WTC11 (cell line): Measurements from ENCODE around the gene MAS1L. TPM values are rescaled to one million over a fixed set of nuclear protein-coding genes. Genes with fewer than 3 reads are reported as not detected.

Source experiments
- ATAC-seq: fragments of 200-7000 bp; cut with Tn5 transposase; 2 replicates; pipeline ENCODE4 v1.10.0; 2021; ENCODE audit warnings: mild to moderate bottlenecking, moderate library complexity
- Bru-seq: library from RNA; stranded (reverse); fragments of 400-500 nt; gene quantifications from one replicate; lab custom pipeline; 2021; lab: Mats Ljungman, UMichigan
- CTCF ChIA-PET: fragments of 300-600 bp; sonication (Branson Sonifier 250); formaldehyde crosslinking; loops from one replicate; lab custom pipeline; 2021; ENCODE audit warnings: antibody characterized with exemption; lab: Charles Lee
- POLR2A ChIA-PET: fragments of 350-600 bp; sonication (Branson Sonifier 250); formaldehyde crosslinking; loops from one replicate; lab custom pipeline; 2021; ENCODE audit warnings: antibody characterized with exemption; lab: Charles Lee
- DNase-seq: peaks from one replicate; pipeline ENCODE4 v3.0.0; 2021; ENCODE audit warnings: low spot score
- H3K27ac Mint-ChIP-seq: 2 replicates; pipeline ENCODE4 v1.8.0; 2021; ENCODE audit warnings: mixed read lengths
- H3K27me3 Mint-ChIP-seq: 2 replicates; pipeline ENCODE4 v1.8.0; 2021; ENCODE audit warnings: low read depth, mild to moderate bottlenecking, moderate library complexity, mixed read lengths
- H3K36me3 Mint-ChIP-seq: 2 replicates; pipeline ENCODE4 v1.8.0; 2021; ENCODE audit warnings: mixed read lengths
- H3K4me1 Mint-ChIP-seq: 2 replicates; pipeline ENCODE4 v1.8.0; 2022; ENCODE audit warnings: mixed read lengths
- H3K4me3 Mint-ChIP-seq: 2 replicates; pipeline ENCODE4 v1.8.0; 2021; ENCODE audit warnings: mild to moderate bottlenecking, moderate library complexity, mixed read lengths
- H3K9me3 Mint-ChIP-seq: 2 replicates; pipeline ENCODE4 v1.8.0; 2021; ENCODE audit warnings: mixed read lengths
- ATF2 ChIP-seq: sonication (generic); formaldehyde crosslinking; IDR thresholded peaks from 2 replicates; pipeline ENCODE4 v1.8.1; 2022; ENCODE audit warnings: low read depth, missing genetic modification reagents, borderline replicate concordance
- ATF6 ChIP-seq: sonication (generic); formaldehyde crosslinking; IDR thresholded peaks from 2 replicates; pipeline ENCODE4 v1.8.1; 2023; ENCODE audit warnings: mild to moderate bottlenecking, missing genetic modification reagents
- CTCF ChIP-seq: fragments of 200-600 bp; IDR thresholded peaks from 2 replicates; pipeline ENCODE4 v1.8.0; 2022; ENCODE audit warnings: antibody characterized with exemption
- GRHL2 ChIP-seq: fragments of 250-450 bp; sonication (Bioruptor Pico); IDR thresholded peaks from 2 replicates; pipeline ENCODE4 v1.8.0; 2022; ENCODE audit warnings: mild to moderate bottlenecking, moderate library complexity; ENCODE audit not compliant: insufficient replicate concordance, severe bottlenecking
- GTF2I ChIP-seq: fragments of 250-450 bp; sonication (Bioruptor Pico); conservative IDR thresholded peaks from 2 replicates; pipeline ENCODE4 v1.4.0; 2021; ENCODE audit warnings: mild to moderate bottlenecking
- HMGA2 ChIP-seq: fragments of 250-450 bp; sonication (Bioruptor Pico); IDR thresholded peaks from 2 replicates; pipeline ENCODE4 v1.4.0; 2021; ENCODE audit warnings: mild to moderate bottlenecking, moderate library complexity
- IRF1 ChIP-seq: sonication (generic); formaldehyde crosslinking; IDR thresholded peaks from 2 replicates; pipeline ENCODE4 v1.8.0; 2023; ENCODE audit warnings: missing genetic modification reagents
- KAT7 ChIP-seq: sonication (generic); formaldehyde crosslinking; IDR thresholded peaks from 2 replicates; pipeline ENCODE4 v1.8.1; 2023; ENCODE audit warnings: missing genetic modification reagents, mild to moderate bottlenecking, borderline replicate concordance
- MAX ChIP-seq: sonication (generic); formaldehyde crosslinking; IDR thresholded peaks from 2 replicates; pipeline ENCODE4 v1.8.0; 2022; ENCODE audit warnings: mild to moderate bottlenecking, missing genetic modification reagents
- MYBL2 ChIP-seq: sonication (generic); formaldehyde crosslinking; IDR thresholded peaks from 2 replicates; pipeline ENCODE4 v1.8.1; 2023; ENCODE audit warnings: mild to moderate bottlenecking, moderate library complexity, missing genetic modification reagents
- PRDM15 ChIP-seq: sonication (generic); formaldehyde crosslinking; IDR thresholded peaks from 2 replicates; pipeline ENCODE4 v1.8.0; 2022; ENCODE audit warnings: missing genetic modification reagents
- RELA ChIP-seq: sonication (generic); formaldehyde crosslinking; IDR thresholded peaks from 2 replicates; pipeline ENCODE4 v1.8.1; 2022; ENCODE audit warnings: missing genetic modification reagents, mild to moderate bottlenecking, borderline replicate concordance
- RORB ChIP-seq: fragments of 250-450 bp; sonication (Bioruptor Pico); IDR thresholded peaks from 2 replicates; pipeline ENCODE4 v1.9.0; 2021; ENCODE audit warnings: mild to moderate bottlenecking
- USF2 ChIP-seq: sonication (generic); formaldehyde crosslinking; IDR thresholded peaks from 2 replicates; pipeline ENCODE4 v1.8.1; 2023; ENCODE audit warnings: mild to moderate bottlenecking, missing genetic modification reagents, moderate library complexity
- ZMAT4 ChIP-seq: fragments of 250-450 bp; sonication (Bioruptor Pico); IDR thresholded peaks from 2 replicates; pipeline ENCODE4 v1.9.0; 2021; ENCODE audit warnings: mild to moderate bottlenecking
- ZNF263 ChIP-seq: sonication (generic); formaldehyde crosslinking; IDR thresholded peaks from 2 replicates; pipeline ENCODE4 v1.8.1; 2022; ENCODE audit warnings: low read depth, mild to moderate bottlenecking, moderate library complexity, missing genetic modification reagents
- ZNF317 ChIP-seq: sonication (generic); formaldehyde crosslinking; IDR thresholded peaks from 2 replicates; pipeline ENCODE4 v1.8.1; 2023; ENCODE audit warnings: low read depth, mild to moderate bottlenecking, moderate library complexity, missing genetic modification reagents, borderline replicate concordance
- ZNF416 ChIP-seq: fragments of 250-450 bp; sonication (Bioruptor Pico); IDR thresholded peaks from 2 replicates; pipeline ENCODE4 v1.9.0; 2021; ENCODE audit warnings: mild to moderate bottlenecking, inconsistent platforms
- ZNF671 ChIP-seq: fragments of 250-450 bp; sonication (Bioruptor Pico); IDR thresholded peaks from 2 replicates; pipeline ENCODE4 v1.8.0; 2021; ENCODE audit warnings: mild to moderate bottlenecking
- ZSCAN18 ChIP-seq: fragments of 250-450 bp; sonication (Bioruptor Pico); IDR thresholded peaks from 2 replicates; pipeline ENCODE4 v2.1.2; 2022; ENCODE audit warnings: mild to moderate bottlenecking, moderate library complexity
- long read RNA-seq, 3 experiments: library from RNA in 1 of 3; library from capped mRNA in 1 of 3; library from polyadenylated mRNA in 1 of 3; unstranded in 2 of 3; stranded (forward) in 1 of 3; transcript quantifications; one replicate each; pipeline ENCODE4 v2.0.0, GENCODE V29; 2021
- total RNA-seq: library from RNA; stranded (reverse); gene quantifications from 3 replicates; pipeline ENCODE4 v1.2.3, GENCODE V29; 2021

The MAS1L gene
- total RNA-seq (not detected in 3 replicates), Bru-seq, nascent RNA (not detected)
- long read RNA-seq, experiment 1: 0 reads
- long read RNA-seq, experiment 2: 0 reads
- long read RNA-seq, experiment 3: 0 reads

GRCh38 chr6:29487660-29488059 is at the start of gene MAS1L:
MAS1L (minus strand) TSS chr6:29487956; CDS start chr6:29487902, 54 bp downstream.
- DNase-seq (no peak), ATAC-seq (no peak)
- no peaks in the 10 kb centered on the region for H3K4me1 Mint-ChIP-seq
- ChIA-PET POLR2A (interaction anchor here (0.6 kb wide), 1 partner anchor 46 kb away, joined by 3 read pairs; no protein-coding TSS in a partner anchor), CTCF (no interaction called here)
- no peak within 1 kb of the TSS for H3K27ac Mint-ChIP-seq
- H3K4me3 Mint-ChIP-seq: no peak within 1 kb of the TSS
- TF ChIP-seq ATF2 (CRISPR knock-in tag) (no peak), ZSCAN18 (CRISPR knock-in tag) (no peak), HMGA2 (CRISPR knock-in tag) (no peak), ZNF317 (CRISPR knock-in tag) (no peak), ZNF416 (CRISPR knock-in tag) (no peak), ATF6 (no peak), MAX (no peak), KAT7 (no peak), CTCF (no peak), GRHL2 (CRISPR knock-in tag) (no peak), MYBL2 (CRISPR knock-in tag) (no peak), ZMAT4 (CRISPR knock-in tag) (no peak), IRF1 (CRISPR knock-in tag) (no peak), USF2 (CRISPR knock-in tag) (no peak), RELA (no peak), ZNF671 (CRISPR knock-in tag) (no peak), RORB (no peak), GTF2I (CRISPR knock-in tag) (no peak), PRDM15 (no peak), ZNF263 (CRISPR knock-in tag) (no peak)
- no peaks in the 10 kb centered on the region for H3K27me3 Mint-ChIP-seq
- H3K36me3 Mint-ChIP-seq: no peaks in the 10 kb centered on the region
- H3K9me3 Mint-ChIP-seq: peaks cover 11% of the 10 kb centered on the region
